CD4-positive, alpha-beta T cell treated with Interleukin-15 for 1 hour (primary cell): ENCODE measurements around the gene EML2.
"Not testable (repeated sequence)": the region's sequence is repeated elsewhere in the genome, so short reads cannot be mapped to it uniquely, and the experiment has no call there.

ENCODE experiments used
- DNase-seq: peaks from one replicate; pipeline ENCODE4 v3.0.0-alpha.2; 2020

The EML2 gene, protein sequence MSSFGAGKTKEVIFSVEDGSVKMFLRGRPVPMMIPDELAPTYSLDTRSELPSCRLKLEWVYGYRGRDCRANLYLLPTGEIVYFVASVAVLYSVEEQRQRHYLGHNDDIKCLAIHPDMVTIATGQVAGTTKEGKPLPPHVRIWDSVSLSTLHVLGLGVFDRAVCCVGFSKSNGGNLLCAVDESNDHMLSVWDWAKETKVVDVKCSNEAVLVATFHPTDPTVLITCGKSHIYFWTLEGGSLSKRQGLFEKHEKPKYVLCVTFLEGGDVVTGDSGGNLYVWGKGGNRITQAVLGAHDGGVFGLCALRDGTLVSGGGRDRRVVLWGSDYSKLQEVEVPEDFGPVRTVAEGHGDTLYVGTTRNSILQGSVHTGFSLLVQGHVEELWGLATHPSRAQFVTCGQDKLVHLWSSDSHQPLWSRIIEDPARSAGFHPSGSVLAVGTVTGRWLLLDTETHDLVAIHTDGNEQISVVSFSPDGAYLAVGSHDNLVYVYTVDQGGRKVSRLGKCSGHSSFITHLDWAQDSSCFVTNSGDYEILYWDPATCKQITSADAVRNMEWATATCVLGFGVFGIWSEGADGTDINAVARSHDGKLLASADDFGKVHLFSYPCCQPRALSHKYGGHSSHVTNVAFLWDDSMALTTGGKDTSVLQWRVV

DNA sequence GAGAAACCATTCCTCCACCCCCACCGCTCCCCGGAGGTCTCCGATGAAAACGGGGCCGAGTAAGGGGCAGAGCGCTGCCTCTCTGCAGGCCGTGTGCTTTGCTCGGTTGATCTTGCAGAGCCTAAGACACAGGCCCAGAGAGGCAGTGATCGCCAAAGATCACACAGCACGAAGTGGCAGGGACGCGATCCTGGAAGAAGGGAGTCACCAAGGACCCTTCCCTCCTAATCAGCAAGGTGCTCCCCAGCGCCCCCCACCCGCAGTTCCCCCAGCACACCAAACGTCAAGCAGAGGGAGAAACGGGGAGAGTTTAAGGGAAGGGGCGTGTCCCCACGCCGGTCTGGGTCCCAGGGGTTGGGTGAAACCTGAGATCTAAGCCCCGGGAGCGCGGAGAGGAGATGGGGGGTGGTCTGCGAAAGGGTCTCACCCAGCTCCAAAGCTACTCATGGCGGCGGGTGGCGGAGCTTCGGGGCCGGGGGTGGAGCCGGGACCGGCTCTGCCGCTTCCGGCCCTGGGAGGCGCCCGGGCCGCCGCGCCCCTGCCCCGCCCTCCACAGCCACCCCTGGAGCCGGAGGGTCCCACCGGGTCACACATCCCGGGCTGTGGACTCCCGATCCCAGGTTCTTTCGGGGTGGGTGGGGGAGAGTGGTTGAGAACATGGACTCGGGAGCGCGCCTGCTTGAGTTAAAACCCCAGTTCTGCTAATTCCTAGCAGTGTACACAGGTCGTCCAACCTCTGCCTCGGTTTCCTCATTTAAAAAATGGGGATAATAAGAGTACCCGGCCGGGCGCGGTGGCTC lies at the start of gene EML2:
EML2 (minus strand) TSS at position 468 of the 800 bp plus-strand sequence; CDS start at position 447, 21 bp downstream.
- peak; percentile 42 for DNase-seq

DNA sequence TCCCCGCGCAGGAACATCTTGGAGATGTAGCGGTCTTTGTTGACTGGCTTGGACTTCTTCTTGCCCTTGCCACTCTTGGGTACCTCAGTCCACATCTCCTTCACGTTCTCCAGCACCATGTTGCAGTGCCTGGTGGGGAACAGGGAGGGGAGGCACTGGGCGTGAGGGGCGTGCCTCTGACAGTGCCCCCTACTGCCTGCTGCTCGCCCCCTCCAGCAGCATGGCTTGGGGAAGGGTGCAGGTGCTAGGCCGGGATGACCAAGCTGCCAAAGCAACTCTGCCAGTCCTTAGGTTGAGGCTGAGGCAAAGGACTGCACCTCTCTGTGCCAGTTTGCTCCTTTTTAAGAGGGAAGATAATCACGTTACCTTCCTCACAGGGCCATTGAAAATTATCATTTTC lies 48.4 kb upstream of the EML2 start:
- DNase-seq: no peak

DNA sequence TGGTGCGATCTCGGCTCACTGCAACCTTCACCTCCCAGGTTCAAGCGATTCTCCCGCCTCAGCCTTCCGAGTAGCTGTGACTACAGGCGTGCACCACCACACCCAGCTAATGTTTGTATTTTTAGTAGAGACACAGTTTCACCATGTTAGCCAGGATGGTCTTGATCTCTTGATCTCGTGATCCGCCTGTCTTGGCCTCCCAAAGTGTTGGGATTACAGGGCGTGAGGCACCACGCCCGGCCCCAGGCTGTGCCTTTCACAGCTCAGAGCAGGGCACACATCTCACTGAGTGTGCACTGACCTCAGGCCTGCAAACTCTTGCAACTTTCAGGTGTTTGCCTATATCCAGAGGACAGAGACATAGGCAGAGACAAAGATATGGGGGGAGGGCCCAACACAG lies 45.8 kb upstream of the EML2 start:
- not testable (repeated sequence) for DNase-seq

DNA sequence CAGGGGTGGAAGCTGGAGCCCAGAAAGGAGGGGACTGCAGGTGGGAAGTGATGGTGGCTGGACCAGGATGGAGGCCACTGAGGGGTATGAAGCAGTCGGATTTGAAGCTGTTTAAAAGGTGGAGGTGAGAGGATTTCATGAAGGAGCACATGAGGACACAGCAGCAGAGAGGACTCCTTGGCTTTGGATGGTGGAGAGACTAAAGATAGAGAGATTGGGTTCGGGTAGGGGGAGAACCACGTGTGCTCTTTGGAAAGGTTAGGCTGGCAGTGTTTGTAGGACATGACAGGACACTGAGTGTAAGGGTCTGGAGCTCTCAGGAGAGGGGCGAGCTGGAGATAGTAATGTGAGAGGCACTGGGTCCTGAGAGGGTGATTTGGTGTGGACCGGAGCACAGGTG lies 43.7 kb upstream of the EML2 start:
- DNase-seq: no peak

DNA sequence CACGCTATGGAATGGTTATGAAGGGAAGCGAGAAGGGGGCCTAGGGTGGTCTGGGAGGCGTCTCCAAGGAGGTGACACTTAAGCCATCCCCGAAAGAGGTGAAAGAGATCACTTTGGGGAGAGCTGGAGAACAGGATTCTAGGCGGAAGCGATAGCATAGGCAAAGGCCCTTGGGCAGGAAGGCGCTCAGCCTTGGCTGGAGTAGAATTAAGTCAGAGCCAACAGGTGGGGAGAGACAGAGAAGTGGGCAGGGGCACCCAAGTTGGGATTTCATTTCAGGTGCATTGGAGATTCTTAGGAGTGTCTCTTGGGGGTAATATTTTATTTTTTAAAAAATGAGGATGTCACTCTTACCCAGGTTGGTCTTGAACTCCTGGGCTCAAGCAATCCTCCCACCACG lies 42.9 kb upstream of the EML2 start:
- DNase-seq: no peak

DNA sequence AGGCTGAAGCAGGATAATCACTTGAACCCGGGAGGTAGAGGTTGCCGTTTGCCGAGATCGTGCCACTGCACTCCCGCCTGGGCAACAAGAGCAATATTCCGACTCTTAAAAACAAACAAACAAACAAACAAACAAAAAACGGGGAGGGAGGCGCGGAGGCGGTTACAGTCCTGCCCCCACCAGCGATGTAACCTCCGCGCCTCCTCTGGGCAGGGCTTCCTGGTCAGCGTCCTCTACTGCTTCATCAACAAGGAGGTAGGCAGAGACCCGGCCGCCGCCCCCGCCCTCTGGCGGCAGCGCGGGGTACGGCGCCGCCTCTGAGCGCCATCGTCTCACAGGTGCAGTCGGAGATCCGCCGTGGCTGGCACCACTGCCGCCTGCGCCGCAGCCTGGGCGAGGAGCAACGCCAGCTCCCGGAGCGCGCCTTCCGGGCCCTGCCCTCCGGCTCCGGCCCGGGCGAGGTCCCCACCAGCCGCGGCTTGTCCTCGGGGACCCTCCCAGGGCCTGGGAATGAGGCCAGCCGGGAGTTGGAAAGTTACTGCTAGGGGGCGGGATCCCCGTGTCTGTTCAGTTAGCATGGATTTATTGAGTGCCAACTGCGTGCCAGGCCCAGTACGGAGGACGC lies 42.3 kb upstream of the EML2 start:
- DNase-seq: peak; percentile 88

DNA sequence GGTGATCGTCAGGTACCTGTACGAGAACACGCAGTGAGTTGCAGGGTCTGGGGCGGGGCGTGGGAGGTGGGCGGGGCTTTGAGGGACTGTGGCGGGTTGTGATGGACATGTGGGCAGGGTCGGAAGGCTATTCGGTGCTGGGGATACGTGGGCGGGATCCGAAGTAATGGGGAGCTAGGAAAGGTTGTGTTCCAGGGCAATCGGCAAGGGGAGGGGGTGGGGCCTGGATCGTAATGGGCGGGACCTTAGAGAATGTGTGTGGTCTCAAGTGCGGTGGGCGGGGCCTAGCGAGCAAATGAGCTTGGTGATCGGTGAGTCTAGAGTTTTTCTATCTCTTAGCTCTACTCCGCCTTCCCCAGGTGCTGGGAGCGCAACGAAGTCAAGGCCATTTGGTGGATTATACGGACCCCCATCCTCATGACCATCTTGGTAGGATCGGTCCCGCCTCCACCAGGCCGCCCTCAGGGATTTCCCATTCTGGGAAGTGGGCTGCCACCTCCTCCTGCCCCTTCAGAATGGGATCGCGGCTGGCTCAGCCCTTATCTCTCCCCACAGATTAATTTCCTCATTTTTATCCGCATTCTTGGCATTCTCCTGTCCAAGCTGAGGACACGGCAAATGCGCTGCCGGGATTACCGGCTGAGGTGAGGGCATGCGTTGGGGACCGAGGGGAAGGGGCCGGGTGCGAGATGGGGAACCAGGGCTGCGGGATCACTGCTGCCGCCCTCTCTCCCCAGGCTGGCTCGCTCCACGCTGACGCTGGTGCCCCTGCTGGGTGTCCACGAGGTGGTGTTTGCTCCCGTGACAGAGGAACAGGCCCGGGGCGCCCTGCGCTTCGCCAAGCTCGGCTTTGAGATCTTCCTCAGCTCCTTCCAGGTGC lies 38.4 kb upstream of the EML2 start:
- peak; percentile 88 for DNase-seq

DNA sequence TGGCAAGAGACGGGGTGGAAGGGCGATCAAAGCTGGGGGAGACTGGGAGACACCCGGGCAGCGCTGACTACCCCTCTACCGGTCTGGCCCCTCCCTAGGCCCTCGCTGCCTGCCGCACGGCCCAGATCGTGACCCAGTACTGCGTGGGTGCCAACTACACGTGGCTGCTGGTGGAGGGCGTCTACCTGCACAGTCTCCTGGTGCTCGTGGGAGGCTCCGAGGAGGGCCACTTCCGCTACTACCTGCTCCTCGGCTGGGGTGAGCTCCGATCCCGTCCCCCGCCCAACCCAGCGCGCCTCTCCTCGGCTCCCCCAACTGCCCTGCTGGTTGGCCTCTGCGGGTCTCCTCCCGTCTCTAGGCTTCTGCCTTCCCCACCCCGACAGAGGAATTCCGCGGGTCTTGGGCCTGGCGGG lies 37.7 kb upstream of the EML2 start:
- DNase-seq: peak; percentile 34

DNA sequence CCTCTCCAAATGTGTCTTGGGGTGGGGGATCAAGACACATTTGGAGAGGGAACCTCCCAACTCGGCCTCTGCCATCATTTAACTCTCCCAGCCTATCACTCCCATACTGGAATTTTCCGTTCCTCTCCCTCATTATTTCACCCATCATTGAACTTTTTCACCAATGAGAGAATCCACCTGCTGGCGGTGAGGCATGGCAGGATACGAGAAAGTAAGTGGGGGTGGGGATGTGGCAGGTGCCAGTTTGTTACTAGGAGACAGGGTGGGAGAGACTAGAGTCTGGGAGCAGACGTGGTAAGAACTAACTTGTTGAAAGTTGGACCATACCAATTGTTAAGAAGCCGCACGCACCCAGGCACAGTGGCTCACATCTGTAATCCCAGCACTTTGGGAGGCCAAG lies 35.7 kb upstream of the EML2 start:
- no peak for DNase-seq

DNA sequence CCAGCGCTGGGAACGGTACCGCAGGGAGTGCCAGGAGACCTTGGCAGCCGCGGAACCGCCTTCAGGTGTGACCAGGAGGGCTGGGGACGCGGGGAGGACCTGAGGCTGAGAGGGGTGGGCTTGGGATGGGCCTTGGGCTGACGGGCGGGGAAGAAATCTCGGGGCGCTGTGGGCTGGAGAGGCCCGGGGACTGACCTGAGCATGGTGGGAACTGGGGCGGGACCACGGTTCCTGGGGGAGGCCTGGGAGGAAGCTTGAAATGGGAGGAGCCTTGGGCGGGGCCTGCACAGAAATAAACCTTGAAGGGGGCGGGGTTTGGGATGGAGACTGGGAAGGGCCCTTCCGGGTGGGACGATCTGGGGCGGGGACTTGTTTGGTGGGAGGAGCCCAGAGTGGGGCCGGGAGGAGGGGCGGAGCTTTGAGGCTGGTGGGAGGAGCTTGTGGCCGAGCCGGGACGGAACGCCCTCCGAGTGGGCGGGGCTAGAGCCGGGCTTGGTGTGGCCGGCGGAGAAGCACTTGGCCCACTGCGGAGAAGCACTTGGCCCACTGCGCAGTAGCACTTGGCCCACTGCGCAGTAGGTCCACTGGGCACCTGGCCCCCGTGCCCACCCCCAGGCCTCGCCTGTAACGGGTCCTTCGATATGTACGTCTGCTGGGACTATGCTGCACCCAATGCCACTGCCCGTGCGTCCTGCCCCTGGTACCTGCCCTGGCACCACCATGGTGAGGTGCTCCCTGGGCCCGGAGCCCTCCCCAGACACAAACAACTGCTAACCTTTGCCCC lies 31.7 kb upstream of the EML2 start:
- DNase-seq: peak; percentile 63

DNA sequence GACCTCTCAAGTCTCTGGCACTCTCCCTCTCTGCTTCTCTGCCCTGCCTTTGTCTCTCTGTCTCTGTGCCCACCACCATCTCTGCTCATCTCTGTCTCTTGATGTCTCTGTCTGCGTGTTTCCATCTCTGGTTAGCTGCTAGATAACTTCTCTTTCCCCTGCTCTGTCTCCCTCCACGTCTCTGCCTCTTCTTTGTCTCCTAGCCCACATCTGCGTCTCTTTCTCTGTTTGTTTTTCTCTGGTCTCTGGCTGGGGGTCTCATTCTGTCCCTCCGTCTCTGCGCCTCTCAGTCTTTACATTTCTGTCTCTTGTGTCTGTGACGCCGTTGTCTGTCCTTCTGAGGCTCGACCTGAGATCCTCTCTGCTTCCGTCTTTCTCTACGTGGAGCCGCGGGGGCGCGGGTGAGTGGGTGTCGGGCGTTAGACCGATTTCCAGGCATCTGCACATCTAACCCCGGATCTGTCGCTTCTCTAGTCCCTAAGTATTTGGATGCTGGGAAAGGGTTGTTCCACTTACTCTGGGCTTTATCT lies 29.2 kb upstream of the EML2 start:
- DNase-seq: no peak

DNA sequence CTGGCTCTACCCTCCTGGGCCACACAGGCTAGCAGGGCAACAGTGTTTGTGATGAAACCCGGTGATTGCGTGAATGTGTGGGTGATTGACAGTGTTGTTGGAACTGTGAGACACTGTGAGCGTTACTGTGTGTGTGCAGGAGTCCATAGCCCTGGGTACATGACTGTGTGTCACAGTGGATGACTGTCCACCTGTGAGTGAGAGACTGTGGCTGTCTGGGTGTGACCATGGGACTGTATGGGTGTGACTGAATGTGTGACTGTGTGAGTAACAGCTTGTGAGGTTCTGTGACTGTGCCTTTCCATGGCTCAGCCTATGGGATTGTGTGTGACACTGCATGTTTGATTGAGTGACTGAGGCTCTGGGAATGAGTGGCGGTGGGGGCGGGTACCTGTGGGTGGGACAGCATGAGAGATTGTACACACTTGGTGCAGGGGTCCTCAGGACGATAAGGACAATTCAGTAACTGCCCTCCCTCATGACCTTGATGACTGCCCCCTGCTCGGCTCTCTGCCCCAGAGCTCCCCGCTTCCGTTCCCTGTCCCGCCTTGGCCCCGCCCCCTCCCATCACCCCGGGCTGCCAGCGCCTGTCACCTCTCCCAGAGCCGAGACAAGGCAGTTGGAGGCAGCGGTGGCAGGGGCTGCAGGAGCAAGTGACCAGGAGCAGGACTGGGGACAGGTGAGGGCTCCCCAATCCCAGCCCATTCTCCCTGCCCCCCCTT lies 28.6 kb upstream of the EML2 start, which contains the start of gene GIPR:
GIPR (plus strand) TSS at position 602 of the 722 bp plus-strand sequence. CDS start 1,300 bp downstream, outside the sequence.
- peak; percentile 60 for DNase-seq

DNA sequence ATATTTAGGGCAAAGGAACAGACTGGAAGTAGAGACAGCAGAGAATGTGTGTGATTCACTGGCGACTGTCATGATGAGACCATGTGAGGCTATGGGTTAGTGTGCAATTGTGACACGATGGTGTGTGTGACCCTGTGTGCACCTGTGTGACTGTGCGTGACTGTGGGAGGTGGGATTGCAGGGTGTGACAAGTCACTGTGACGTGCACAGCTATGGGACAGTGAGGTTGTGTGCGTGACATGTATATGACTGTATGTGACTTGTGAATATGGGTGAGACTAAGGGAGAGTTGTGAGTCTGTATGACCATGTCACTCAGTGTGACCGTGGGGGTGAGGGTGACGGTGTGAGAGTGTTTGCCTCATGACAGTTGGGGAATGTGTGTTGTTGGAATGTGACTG lies 25.4 kb upstream of the EML2 start:
- DNase-seq: no peak

DNA sequence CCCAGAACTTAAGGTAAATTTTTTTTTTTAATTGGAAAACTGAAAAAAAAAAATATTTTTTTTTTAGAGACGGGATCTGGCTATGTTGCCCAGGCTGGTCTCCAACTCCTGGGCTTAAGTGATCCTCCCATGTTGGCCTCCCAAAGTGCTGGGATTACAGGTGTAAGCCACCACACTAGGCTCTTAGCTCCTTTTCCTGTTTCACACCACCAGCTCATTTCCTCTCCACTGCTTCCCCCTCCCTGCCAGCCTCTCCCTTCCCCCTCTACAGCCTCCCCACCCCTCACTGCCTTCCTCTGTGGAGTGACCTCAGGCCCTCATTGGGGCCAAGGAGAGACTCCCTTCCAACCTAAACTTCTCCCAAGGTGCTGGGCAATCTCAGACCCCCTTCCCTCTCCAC lies 24.6 kb upstream of the EML2 start:
- DNase-seq: no peak

DNA sequence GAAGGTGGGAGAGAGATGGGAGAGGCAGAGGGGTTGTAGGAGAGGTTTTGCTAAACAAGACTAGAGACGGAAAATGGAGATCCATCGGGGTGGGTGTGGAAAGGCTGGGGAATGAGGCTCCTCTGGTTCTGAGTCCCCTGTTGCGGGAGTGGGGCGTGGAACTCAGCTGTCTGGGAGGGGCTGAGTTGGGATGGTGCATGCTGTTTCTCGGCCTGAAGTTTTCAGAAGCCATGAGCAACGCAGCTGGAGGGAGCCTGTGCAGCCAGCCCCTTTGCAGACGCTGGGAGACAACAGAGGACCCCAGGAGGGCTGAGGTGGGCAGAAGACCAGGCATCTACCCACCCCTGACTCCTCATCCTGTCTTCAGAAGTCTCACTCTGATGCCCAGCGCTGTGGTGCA lies 21.4 kb upstream of the EML2 start:
- DNase-seq: no peak

DNA sequence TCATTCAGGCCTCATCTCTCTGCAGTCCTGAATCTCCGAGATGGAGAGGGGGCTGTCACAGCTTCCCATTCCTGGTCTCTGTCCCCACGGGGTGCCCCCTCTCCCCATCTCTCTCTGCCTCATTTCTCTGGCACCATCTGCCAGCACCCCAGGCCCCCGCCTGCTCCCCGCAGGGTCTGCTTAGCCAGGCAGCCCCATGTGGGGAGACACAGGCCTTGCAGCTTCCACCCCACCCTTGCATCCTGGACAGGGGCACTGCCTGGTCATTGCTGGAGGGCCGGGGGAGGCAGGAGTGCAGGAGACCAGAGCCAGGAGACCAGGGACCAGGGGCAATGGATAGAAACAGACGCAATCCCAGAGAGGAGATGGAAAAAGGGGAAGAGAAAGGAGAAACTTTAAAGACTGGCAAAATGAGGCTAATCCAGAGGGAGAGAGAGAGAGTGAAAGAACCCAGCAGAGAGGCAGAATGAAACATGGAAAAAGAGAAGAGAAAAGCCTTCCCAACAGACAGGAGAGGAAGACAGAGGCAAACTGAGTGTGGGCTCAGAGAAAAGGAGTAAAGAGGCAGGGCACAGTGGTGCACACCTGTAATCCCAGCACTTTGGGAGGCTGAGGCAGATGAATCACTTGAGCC lies 20.0 kb upstream of the EML2 start:
- no peak for DNase-seq

DNA sequence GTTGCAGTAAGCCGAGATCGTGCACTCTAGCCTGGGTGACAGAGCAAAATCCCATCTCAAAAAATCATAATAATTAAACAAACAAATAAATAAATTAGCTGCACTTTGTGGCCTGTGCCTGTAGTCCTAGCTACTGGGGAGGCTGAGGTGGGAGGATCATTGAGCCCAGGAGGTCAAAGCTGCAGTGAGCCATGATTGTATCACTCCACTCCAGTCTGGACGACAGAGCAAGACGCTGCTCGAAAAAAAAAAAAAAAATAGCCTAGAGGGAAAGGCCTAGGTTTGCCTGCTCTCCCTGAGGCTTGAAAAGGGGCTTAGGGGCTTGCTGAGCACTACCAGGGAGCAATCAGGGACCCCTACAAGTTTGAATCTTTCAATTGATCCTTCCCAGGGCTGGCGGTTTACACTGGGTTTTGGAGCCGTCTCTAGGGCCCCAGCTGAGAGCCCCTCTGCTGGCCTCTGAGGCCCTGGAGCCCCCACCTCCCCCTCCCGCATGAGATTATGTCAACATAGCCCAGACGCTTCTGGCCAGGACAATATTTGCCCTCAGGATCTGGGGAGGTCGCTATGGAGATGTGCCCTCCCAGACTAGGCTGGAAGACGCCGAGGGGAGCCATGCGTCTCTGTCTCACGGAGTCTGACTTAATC lies 18.4 kb upstream of the EML2 start:
- no peak for DNase-seq

DNA sequence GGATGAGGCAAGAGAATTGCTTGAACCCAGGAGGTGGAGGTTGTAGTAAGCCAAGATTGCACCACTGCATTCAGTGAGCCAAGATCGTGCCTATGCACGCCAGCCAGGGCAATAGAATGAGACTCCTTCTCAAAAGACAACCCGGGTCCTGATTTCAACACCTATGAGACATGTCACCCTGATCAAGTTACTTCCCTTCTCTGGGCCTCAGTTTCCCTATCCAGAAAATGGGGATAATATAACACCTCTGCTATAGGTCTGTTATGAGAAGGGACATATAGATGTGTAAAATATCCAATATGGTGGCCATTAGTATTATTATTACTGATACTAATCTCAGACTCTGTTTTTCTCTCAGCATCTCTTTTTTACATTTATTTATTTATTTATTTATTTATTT lies 15.9 kb upstream of the EML2 start:
- no peak for DNase-seq

DNA sequence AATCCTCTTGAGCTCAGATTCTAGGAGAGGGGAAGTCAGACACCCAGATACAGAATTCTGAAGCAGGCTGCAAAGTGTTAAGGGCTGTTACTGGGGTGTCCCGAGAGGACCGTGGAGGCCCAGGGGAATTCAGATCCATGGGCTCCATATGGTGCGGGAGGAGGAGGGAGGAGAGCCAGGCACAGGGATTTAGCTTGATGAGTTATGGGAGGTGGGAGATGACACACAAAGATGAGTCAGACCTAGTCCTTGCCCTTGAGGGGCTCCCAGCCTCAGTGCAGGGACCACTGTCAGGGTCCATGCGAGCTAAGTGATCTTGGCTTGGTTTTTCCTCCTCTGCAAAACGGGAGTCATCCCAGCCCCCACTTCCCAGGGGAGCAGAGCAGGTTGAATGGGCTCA lies 14.4 kb upstream of the EML2 start:
- no peak for DNase-seq
